ENCODE data around the gene RHBDL1. TPM values are rescaled to one million over a fixed set of nuclear protein-coding genes. Genes with fewer than 3 reads are reported as not detected.

Gene RHBDL1
- total RNA-seq, 1 donor from 2014 or later: 5.5 TPM

- no peak for DNase-seq (ENCODE audit: low spot score)
These were observed 2.6 kb upstream of the RHBDL1 start for GRCh38 chr16:672851-673250.

- DNase-seq (ENCODE audit: low spot score): no peak
These were observed 2.0 kb upstream of the RHBDL1 start for GRCh38 chr16:673399-673991.

DNA sequence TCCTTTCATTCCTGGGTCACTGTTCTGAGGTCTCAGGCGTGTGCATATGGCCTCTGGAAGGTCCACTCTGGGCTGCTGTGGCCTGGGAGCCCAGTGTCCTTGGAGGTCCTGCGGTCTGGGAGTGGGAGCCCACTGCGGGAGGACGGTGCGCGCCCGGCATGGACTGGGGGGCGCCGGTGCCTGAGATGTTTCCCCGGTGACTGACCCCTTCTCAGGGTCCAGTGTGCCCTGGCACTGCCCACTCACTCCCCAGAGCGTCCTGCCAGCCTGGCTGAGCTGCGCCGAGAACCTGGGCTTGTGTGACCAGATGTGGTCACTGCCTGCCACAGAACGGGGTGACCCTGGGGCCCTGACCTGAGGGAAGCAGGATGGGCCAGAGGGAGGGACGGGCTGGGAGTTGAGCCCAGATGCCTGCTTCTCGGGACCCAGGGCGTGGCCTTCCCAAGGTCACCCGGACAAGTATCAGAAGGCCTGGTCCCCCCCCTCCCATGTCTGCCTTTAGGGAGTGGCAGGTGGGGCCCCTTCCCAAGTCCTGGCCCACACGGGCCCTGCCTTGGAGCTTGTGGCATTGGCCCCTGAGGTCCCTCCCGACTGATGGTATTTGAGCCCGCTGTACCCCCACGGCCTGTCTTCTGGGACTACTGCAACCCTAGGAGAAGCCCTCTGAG lies 1.1 kb upstream of the RHBDL1 start:
- DNase-seq (ENCODE audit: low spot score): no peak

DNA sequence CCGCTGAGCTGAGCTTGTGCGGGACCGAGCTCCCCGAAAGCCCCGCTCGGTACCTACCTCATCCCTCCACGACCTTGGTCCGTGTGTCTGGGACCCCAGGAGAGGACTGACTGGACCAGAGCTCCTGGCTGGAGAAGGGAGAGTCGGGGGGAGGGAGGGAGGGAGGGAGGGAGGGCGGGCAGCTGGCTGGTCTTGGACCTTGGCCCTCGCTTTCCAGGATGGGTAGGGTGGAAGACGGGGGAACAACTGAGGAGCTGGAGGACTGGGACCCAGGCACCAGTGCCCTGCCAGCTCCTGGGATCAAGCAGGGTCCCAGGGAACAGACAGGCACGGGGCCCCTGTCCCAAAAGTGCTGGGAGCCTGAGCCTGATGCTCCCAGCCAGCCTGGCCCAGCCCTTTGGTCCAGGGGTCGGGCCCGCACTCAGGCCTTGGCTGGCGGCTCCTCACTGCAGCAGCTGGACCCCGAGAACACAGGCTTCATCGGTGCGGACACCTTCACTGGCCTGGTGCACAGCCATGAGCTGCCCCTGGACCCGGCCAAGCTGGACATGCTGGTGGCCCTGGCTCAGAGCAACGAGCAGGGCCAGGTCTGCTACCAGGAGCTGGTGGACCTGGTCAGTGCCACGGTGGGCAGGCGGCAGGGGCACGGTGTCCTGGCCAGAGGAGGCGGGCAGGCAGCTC lies 553 bp downstream of the RHBDL1 start:
- DNase-seq (ENCODE audit: low spot score): no peak

DNA sequence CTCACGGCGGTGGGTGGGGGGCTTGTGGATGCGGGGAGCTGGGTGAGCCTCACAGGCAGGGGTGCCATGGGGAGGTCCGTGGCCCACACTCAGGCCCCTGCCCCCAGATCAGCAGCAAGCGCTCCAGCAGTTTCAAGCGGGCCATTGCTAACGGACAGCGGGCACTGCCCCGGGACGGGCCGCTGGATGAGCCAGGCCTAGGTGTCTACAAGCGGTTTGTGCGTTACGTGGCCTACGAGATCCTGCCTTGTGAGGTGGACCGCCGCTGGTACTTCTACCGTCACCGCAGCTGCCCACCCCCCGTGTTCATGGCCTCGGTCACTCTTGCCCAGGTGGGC lies 1.1 kb downstream of the RHBDL1 start:
- DNase-seq (ENCODE audit: low spot score): no peak

DNA sequence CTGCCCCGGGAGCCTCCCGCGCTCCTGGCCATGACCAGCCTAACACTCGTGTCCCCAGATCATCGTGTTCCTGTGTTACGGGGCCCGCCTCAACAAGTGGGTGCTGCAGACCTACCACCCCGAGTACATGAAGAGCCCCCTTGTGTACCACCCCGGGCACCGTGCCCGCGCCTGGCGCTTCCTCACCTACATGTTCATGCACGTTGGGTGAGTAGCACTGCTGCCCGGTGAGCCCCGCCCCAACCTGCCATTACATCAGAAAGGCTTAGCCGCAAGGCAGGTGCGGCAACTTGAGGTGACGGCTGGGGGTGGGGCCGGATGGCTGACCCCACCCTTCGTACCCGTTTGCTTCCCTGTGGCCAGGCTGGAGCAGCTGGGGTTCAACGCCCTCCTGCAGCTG lies 1.4 kb downstream of the RHBDL1 start:
- DNase-seq (ENCODE audit: low spot score): peak; percentile 56

- no peak for DNase-seq (ENCODE audit: low spot score)
These were observed 2.1 kb downstream of the RHBDL1 start for GRCh38 chr16:677316-678190.

DNA sequence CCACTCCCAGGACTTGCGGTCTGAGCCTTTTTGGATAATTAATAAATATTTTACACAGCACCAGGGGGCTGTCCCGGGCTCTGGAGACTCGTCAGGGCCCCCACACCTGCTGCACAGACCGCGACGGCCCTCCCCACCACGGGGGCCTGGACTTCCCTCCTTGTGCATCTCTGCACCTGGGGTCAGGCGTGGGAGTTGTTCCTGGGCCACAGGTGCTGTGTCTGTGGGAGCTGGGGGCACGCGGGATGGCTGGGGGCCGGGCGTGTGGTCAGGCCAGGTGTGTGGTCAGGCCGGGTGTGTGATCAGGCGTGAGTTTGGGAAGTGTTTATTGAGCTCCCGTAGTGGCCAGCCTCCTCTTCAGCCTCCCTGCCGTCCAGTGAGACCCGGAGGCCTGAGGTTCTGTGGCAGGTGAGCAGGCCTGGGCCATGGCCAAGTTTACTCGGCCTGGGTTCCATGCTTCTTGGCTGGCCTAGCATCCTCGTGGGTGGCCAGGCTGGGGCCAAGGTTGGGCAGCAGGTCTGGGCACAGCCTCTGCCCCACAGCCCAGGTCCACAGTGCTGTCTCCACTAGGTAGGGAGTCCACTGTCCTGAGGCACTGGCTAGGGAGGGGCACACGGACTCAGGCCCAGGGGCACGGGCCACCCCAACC lies 2.9 kb downstream of the RHBDL1 start:
- no peak for DNase-seq (ENCODE audit: low spot score)

GRCh38 chr16:678858-679813 lies 3.7 kb downstream of the RHBDL1 start:
- DNase-seq (ENCODE audit: low spot score): peak; percentile 64

- peak; percentile 81 for DNase-seq (ENCODE audit: low spot score)
These were observed 4.5 kb downstream of the RHBDL1 start, which contains the start of gene STUB1 for GRCh38 chr16:679814-680624. TSS of gene STUB1 (plus strand) at chr16:680410. CDS start at chr16:680526, 116 bp downstream.

DNA sequence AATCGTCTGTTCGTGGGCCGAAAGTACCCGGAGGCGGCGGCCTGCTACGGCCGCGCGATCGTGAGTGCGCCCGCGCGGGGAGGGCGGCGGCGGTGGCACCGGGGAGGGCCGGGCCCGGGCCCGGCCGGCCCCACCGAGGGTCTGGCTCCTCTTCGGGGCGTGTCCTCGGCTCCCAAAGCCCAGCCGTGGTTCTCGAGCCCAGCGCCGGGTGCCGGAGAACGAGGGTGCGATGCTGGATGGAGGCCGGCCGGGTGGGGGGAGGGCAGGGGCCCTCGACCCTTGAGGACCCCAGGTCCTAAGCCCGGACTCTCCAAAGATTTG lies 5.1 kb downstream of the RHBDL1 start:
- DNase-seq (ENCODE audit: low spot score): no peak

DNA sequence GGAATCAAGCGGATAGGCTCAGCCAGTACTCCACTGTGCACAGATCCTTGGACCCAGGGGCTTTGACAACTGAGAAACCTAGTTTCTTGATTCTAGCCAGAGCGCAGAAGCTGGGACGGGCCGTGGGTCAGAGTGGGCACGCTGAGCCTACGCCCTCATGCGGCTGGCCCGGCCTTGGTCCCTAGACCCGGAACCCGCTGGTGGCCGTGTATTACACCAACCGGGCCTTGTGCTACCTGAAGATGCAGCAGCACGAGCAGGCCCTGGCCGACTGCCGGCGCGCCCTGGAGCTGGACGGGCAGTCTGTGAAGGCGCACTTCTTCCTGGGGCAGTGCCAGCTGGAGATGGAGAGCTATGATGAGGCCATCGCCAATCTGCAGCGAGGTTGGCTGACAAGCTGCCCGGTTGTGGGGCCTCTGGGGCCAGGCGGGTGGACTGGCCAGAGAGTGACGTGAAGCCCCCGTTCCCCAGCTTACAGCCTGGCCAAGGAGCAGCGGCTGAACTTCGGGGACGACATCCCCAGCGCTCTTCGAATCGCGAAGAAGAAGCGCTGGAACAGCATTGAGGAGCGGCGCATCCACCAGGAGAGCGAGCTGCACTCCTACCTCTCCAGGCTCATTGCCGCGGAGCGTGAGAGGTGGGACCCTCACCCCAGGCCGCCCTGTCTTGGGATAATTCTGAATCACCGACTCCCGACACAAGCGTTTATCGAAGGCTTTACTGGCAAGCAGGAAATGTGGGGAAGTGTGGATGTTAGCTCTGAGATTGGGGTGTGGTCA lies 5.7 kb downstream of the RHBDL1 start:
- no peak for DNase-seq (ENCODE audit: low spot score)

DNA sequence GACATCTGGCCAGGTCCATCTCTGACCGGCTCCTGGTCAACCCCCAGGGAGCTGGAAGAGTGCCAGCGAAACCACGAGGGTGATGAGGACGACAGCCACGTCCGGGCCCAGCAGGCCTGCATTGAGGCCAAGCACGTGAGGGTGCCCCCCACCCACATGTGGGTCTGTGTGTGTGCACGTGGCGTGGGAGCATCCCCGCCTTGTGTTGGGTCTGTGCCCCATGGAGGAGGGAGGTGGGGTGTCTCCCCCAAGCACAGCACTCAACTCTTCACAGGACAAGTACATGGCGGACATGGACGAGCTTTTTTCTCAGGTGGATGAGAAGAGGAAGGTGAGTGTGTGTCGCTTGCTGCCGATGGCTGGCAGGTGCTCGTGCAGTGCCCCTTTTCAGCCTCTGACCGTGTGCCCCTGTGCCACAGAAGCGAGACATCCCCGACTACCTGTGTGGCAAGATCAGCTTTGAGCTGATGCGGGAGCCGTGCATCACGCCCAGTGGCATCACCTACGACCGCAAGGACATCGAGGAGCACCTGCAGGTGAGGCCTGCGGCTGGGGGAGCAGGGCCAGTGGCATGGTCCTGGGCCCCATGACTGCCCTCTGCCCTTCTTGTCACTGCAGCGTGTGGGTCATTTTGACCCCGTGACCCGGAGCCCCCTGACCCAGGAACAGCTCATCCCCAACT lies 6.4 kb downstream of the RHBDL1 start:
- no peak for DNase-seq (ENCODE audit: low spot score)

GRCh38 chr16:682493-683395 lies 7.3 kb downstream of the RHBDL1 start:
- no peak for DNase-seq (ENCODE audit: low spot score)

GRCh38 chr16:683396-684070 lies 8.1 kb downstream of the RHBDL1 start:
- DNase-seq (ENCODE audit: low spot score): no peak

DNA sequence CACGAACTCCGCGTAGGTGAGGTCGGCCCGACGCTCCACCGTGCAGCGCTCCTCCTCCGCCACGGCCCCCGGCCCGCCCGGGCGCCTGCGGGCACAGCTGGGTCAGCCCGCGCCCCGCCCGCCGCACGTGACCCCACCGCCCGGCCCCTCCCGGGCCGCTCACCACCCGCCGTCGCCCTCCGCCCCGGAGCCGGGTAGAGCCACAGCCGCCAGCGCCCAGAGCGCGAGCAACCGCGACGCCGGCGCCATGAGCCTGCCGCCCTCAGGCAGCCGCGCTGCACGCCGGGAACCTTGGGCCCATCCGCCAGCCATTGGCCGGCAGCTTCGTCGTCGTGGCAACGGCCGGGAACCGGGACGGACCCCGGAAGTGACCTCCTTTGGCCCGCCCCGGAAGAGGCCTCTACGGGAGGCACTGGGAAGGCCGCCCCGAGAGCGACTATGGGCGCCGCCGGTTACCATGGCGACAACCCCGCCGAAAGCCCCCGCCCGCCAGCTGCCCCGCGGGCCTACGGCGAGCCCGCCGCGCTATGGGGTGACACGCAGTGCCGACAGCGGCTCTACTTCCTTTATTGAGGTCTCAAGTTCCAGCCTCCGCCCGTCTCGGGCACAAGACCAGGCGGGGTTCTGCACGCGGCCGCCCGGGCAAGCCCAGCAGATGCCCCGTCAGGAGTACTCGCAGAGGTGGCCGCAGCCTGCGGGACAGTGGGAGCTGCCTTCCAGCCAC lies 8.8 kb downstream of the RHBDL1 start, which contains the start of gene JMJD8:
JMJD8 (minus strand) TSS at position 264 of the 724 bp plus-strand sequence; CDS start at position 249, 15 bp downstream.
- DNase-seq (ENCODE audit: low spot score): peak; percentile 97
